ENCODE data around the gene PGC.

Gene PGC

GRCh38 chr6:41746107-41746506 is 1.1 kb downstream of the PGC start:
- TF ChIP-seq TAF1 (IDR thresholded peaks at IDR 0.05; ENCODE audit: borderline replicate concordance, insufficient read depth, low read length) (no peak), FOXP2 (optimal IDR thresholded peaks at IDR 0.05; ENCODE audit: borderline replicate concordance, extremely low read depth, extremely low read length, insufficient read depth) (no peak), POLR2AphosphoS5 (IDR thresholded peaks at IDR 0.05; ENCODE audit: low read depth, low read length) (no peak), SIN3A (IDR thresholded peaks at IDR 0.05; ENCODE audit: borderline replicate concordance, insufficient read depth, low read length) (no peak)
- TF ChIP-seq, protein P1, sequence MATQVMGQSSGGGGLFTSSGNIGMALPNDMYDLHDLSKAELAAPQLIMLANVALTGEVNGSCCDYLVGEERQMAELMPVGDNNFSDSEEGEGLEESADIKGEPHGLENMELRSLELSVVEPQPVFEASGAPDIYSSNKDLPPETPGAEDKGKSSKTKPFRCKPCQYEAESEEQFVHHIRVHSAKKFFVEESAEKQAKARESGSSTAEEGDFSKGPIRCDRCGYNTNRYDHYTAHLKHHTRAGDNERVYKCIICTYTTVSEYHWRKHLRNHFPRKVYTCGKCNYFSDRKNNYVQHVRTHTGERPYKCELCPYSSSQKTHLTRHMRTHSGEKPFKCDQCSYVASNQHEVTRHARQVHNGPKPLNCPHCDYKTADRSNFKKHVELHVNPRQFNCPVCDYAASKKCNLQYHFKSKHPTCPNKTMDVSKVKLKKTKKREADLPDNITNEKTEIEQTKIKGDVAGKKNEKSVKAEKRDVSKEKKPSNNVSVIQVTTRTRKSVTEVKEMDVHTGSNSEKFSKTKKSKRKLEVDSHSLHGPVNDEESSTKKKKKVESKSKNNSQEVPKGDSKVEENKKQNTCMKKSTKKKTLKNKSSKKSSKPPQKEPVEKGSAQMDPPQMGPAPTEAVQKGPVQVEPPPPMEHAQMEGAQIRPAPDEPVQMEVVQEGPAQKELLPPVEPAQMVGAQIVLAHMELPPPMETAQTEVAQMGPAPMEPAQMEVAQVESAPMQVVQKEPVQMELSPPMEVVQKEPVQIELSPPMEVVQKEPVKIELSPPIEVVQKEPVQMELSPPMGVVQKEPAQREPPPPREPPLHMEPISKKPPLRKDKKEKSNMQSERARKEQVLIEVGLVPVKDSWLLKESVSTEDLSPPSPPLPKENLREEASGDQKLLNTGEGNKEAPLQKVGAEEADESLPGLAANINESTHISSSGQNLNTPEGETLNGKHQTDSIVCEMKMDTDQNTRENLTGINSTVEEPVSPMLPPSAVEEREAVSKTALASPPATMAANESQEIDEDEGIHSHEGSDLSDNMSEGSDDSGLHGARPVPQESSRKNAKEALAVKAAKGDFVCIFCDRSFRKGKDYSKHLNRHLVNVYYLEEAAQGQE (IDR thresholded peaks at IDR 0.05; ENCODE audit: insufficient read depth in 1 of 2, low read depth in 2 of 2, low read length in 2 of 2), result no peak

- TF ChIP-seq SIN3A (IDR thresholded peaks at IDR 0.05; ENCODE audit: borderline replicate concordance, insufficient read depth, low read length), result no peak
- TF ChIP-seq FOXP2 (optimal IDR thresholded peaks at IDR 0.05; ENCODE audit: borderline replicate concordance, extremely low read depth, extremely low read length, insufficient read depth), result no peak
- TF ChIP-seq, protein P1 (IDR thresholded peaks at IDR 0.05; ENCODE audit: insufficient read depth in 1 of 2, low read depth in 2 of 2, low read length in 2 of 2), result no peak
- no peak for TF ChIP-seq POLR2AphosphoS5 (IDR thresholded peaks at IDR 0.05; ENCODE audit: low read depth, low read length)
- no peak for TF ChIP-seq TAF1 (IDR thresholded peaks at IDR 0.05; ENCODE audit: borderline replicate concordance, insufficient read depth, low read length)
These were observed 2.9 kb downstream of the PGC start for GRCh38 chr6:41744236-41744787.

GRCh38 chr6:41743406-41744235 is 3.6 kb downstream of the PGC start:
- TF ChIP-seq POLR2AphosphoS5 (IDR thresholded peaks at IDR 0.05; ENCODE audit: low read depth, low read length) (no peak), TAF1 (IDR thresholded peaks at IDR 0.05; ENCODE audit: borderline replicate concordance, insufficient read depth, low read length) (no peak), FOXP2 (optimal IDR thresholded peaks at IDR 0.05; ENCODE audit: borderline replicate concordance, extremely low read depth, extremely low read length, insufficient read depth) (no peak), SIN3A (IDR thresholded peaks at IDR 0.05; ENCODE audit: borderline replicate concordance, insufficient read depth, low read length) (no peak)
- TF ChIP-seq, protein P1 (IDR thresholded peaks at IDR 0.05; ENCODE audit: insufficient read depth in 1 of 2, low read depth in 2 of 2, low read length in 2 of 2), result no peak

GRCh38 chr6:41741625-41742490 is 5.3 kb downstream of the PGC start:
- no peak for TF ChIP-seq POLR2AphosphoS5 (IDR thresholded peaks at IDR 0.05; ENCODE audit: low read depth, low read length)
- no peak for TF ChIP-seq FOXP2 (optimal IDR thresholded peaks at IDR 0.05; ENCODE audit: borderline replicate concordance, extremely low read depth, extremely low read length, insufficient read depth)
- TF ChIP-seq SIN3A (IDR thresholded peaks at IDR 0.05; ENCODE audit: borderline replicate concordance, insufficient read depth, low read length), result no peak
- TF ChIP-seq, protein P1 (IDR thresholded peaks at IDR 0.05; ENCODE audit: insufficient read depth in 1 of 2, low read depth in 2 of 2, low read length in 2 of 2), result no peak
- no peak for TF ChIP-seq TAF1 (IDR thresholded peaks at IDR 0.05; ENCODE audit: borderline replicate concordance, insufficient read depth, low read length)

Measured in PFSK-1 (cell line).